DND-41 (cell line): Measurements from ENCODE around the gene CDC7.

Experiments used
- EZH2 ChIP-seq: IDR thresholded peaks from 3 replicates; pipeline ENCODE4 v1.6.1; 2012; ENCODE audit warnings: borderline replicate concordance, low read depth, mild to moderate bottlenecking, moderate library complexity, low read length, inconsistent platforms; ENCODE audit not compliant: severe bottlenecking
- TF ChIP-seq, protein P1 (sequence below): IDR thresholded peaks from 2 replicates; pipeline ENCODE4 v1.5.1; 2012; ENCODE audit warnings: borderline replicate concordance, low read length, moderate library complexity, mild to moderate bottlenecking; ENCODE audit not compliant: poor library complexity, severe bottlenecking; ENCODE audit errors: extremely low read depth

DNA sequence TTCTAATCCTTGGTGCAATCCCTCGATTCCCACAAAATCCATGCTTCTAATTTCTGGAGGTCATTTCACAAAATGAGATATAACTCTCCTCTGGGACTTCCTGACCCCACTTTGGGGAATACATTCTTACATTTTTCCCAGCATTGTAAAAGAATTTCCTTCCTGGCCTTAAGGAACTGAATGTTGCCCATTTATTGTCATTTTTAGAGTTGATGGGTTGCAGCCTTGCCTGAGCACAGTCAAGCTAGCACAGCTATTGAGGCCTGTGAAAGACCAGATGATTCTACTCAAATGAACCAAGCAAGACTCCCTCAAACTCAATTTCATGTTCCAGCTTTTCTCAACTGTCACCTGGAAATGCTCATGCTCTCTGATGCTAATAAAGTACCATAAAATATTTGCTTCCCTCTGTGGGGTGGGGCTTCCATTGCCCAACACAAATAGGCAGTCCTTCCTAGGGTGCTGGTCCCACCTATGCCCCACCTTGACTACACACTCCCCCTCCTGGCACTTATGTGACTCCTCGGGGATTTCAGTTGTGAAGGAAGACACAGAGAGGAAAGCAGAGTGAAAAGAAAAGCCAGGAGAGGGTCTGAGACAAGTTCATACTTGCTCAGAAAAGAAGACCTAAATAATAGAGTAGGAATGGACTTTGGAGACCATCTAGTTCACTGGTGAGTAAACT, 24.0 kb upstream of the CDC7 start:
- TF ChIP-seq, protein P1, sequence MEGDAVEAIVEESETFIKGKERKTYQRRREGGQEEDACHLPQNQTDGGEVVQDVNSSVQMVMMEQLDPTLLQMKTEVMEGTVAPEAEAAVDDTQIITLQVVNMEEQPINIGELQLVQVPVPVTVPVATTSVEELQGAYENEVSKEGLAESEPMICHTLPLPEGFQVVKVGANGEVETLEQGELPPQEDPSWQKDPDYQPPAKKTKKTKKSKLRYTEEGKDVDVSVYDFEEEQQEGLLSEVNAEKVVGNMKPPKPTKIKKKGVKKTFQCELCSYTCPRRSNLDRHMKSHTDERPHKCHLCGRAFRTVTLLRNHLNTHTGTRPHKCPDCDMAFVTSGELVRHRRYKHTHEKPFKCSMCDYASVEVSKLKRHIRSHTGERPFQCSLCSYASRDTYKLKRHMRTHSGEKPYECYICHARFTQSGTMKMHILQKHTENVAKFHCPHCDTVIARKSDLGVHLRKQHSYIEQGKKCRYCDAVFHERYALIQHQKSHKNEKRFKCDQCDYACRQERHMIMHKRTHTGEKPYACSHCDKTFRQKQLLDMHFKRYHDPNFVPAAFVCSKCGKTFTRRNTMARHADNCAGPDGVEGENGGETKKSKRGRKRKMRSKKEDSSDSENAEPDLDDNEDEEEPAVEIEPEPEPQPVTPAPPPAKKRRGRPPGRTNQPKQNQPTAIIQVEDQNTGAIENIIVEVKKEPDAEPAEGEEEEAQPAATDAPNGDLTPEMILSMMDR: no peak
- TF ChIP-seq EZH2: no peak
